ENCODE measurements around the gene INKA2.
A peak's percentile ranks its signal among the peaks of the same experiment; 100 is the strongest.

INKA2 gene

DNA sequence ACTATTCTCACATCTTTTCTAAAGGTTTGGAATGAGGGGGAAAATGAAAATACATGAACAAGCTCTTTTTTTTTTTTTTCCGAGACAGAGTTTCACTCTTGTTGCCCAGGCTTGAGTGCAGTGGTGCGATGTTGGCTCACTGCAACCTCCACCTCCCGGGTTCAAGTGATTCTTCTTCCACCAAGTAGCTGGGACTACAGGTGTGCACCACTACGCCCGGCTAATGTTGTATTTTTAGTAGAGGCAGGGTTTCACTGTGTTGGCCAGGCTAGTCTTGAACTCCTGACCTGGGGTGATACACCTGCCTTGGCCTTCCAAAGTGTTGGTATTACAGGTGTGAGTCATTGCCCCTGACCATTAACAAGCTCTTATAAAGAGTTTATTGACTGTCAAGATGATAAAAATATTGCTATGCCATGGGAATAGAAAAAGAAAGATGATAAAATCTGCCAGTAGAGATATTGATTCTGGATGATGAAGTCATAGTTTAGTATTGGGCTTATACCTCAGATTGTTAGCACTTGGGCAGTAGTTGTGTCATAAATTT is 36.6 kb downstream of the INKA2 start:
- no peak for DNase-seq (ENCODE audit: low read depth)

GRCh38 chr1:111699268-111699667 is 39.9 kb downstream of the INKA2 start:
- DNase-seq (ENCODE audit: low read depth) = no peak

- no peak for DNase-seq (ENCODE audit: low read depth)
Measured at GRCh38 chr1:111696330-111696729, 42.9 kb downstream of the INKA2 start.

DNA sequence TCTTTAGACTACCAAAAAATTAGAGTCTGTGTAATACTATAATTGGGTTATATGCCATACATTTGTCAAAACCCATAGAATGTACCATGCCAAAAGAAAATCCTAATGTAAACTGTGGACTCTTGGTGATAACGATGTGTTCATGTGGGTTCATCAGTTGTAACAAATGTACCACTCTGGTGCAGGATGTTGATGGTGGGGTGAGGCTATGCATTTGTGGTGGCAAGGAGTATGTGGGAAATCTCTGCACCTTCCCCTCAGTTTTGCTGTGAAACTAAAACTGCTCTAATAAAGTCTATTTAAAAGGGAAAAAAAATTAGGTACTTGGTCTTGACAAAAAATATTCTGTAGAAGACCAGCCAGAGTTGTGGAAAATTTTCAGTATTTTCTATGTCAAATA is 43.4 kb downstream of the INKA2 start:
- DNase-seq (ENCODE audit: low read depth) = no peak

DNA sequence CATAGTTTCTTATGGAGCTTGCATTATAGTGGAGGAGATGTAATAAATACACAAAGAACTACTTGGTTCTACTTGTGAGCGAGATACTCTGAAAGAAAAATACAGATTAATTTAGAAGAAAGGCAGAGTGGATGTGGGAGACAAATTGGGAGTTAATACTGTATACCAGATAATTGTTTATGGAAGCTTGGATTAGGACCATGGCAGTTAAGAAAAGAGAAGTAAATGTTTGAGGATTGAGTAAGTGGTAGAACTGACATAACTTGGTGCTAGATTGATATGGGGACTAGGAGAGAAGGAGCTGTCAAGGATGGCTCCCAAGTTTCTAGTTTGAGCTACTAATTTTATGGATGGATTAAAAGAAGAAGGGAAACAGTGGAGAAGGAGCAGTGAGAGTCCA is 47.3 kb downstream of the INKA2 start:
- DNase-seq (ENCODE audit: low read depth) = no peak

- DNase-seq (ENCODE audit: low read depth) = peak; percentile 84
Measured at GRCh38 chr1:111690306-111690617, 48.9 kb downstream of the INKA2 start.
